Neural progenitor cell (in vitro differentiated cells): Measurements from ENCODE around the gene ENDOU. TPM values are rescaled to one million over a fixed set of nuclear protein-coding genes. Genes with fewer than 3 reads are reported as not detected.

Experiments used
- DNase-seq: peaks from one replicate; pipeline ENCODE4 v3.0.0-alpha.2; 2016; ENCODE audit warnings: low spot score
- H2AFZ ChIP-seq: fragments of 200-600 bp; sonication (generic); replicated peaks from 2 replicates; pipeline ENCODE4 v1.6.1; 2016; ENCODE audit warnings: antibody characterized with exemption
- H3F3A ChIP-seq: fragments of 200-600 bp; sonication (generic); 2 replicates; pipeline ENCODE4 v1.6.1; 2016; ENCODE audit warnings: antibody characterized with exemption, low read depth
- H3K27ac ChIP-seq: fragments of 200-600 bp; sonication (generic); 2 replicates; pipeline ENCODE4 v1.5.1; 2016; ENCODE audit warnings: mild to moderate bottlenecking
- H3K27me3 ChIP-seq: fragments of 200-600 bp; sonication (generic); 2 replicates; pipeline ENCODE4 v1.6.1; 2016; ENCODE audit warnings: mild to moderate bottlenecking, moderate library complexity
- H3K36me3 ChIP-seq: fragments of 200-600 bp; sonication (generic); 2 replicates; pipeline ENCODE4 v1.5.1; 2016
- H3K4me1 ChIP-seq: fragments of 200-600 bp; sonication (generic); 2 replicates; pipeline ENCODE4 v1.6.1; 2016; ENCODE audit warnings: mixed run types
- H3K4me2 ChIP-seq: fragments of 200-600 bp; sonication (generic); 2 replicates; pipeline ENCODE4 v1.6.1; 2016
- H3K4me3 ChIP-seq: fragments of 200-600 bp; sonication (generic); 2 replicates; pipeline ENCODE4 v1.5.1; 2016
- H3K79me2 ChIP-seq: fragments of 200-600 bp; sonication (generic); 2 replicates; pipeline ENCODE4 v1.6.1; 2016; ENCODE audit warnings: low read depth
- H3K9ac ChIP-seq: fragments of 200-600 bp; sonication (generic); 2 replicates; pipeline ENCODE4 v1.6.1; 2016
- H3K9me3 ChIP-seq: fragments of 200-600 bp; sonication (generic); 2 replicates; pipeline ENCODE4 v1.5.1; 2016; ENCODE audit warnings: low read depth
- H4K20me1 ChIP-seq: fragments of 200-600 bp; sonication (generic); 2 replicates; pipeline ENCODE4 v1.6.1; 2016; ENCODE audit warnings: low read depth
- H3K27ac Mint-ChIP-seq: 3 replicates; pipeline ENCODE4 v1.8.0; 2021; ENCODE audit warnings: mixed read lengths
- H3K27me3 Mint-ChIP-seq: 2 replicates; pipeline ENCODE4 v1.8.0; 2022; ENCODE audit warnings: low read depth, mild to moderate bottlenecking, inconsistent platforms, moderate library complexity, mixed read lengths; ENCODE audit not compliant: insufficient read depth
- H3K36me3 Mint-ChIP-seq: 3 replicates; pipeline ENCODE4 v1.8.0; 2021; ENCODE audit warnings: mixed read lengths
- H3K4me1 Mint-ChIP-seq: 3 replicates; pipeline ENCODE4 v1.8.0; 2021; ENCODE audit warnings: mixed read lengths
- H3K4me3 Mint-ChIP-seq: 3 replicates; pipeline ENCODE4 v1.8.0; 2021; ENCODE audit warnings: mild to moderate bottlenecking, moderate library complexity, mixed read lengths
- H3K9me3 Mint-ChIP-seq: 3 replicates; pipeline ENCODE4 v1.8.0; 2020; ENCODE audit warnings: mixed read lengths
- CTCF ChIP-seq: fragments of 200-600 bp; sonication (generic); IDR thresholded peaks from 2 replicates; pipeline ENCODE4 v1.5.1; 2017; ENCODE audit warnings: antibody characterized with exemption, mild to moderate bottlenecking
- EZH2 ChIP-seq: fragments of 200-600 bp; sonication (generic); IDR thresholded peaks from 2 replicates; pipeline ENCODE4 v1.6.1; 2017; ENCODE audit warnings: antibody characterized with exemption, mild to moderate bottlenecking, moderate library complexity
- EZH2phosphoT487 ChIP-seq: fragments of 200-600 bp; sonication (generic); IDR thresholded peaks from 2 replicates; pipeline ENCODE4 v1.6.1; 2017; ENCODE audit warnings: antibody characterized with exemption
- total RNA-seq: library from RNA; depleted of rRNA; stranded (reverse); fragments of >200 nt; gene quantifications from 2 replicates; pipeline ENCODE4 v1.2.3, GENCODE V29; 2015; ENCODE audit warnings: low replicate concordance

ENDOU gene
- total RNA-seq, 1 donor from 2014 or later, result not detected

DNA sequence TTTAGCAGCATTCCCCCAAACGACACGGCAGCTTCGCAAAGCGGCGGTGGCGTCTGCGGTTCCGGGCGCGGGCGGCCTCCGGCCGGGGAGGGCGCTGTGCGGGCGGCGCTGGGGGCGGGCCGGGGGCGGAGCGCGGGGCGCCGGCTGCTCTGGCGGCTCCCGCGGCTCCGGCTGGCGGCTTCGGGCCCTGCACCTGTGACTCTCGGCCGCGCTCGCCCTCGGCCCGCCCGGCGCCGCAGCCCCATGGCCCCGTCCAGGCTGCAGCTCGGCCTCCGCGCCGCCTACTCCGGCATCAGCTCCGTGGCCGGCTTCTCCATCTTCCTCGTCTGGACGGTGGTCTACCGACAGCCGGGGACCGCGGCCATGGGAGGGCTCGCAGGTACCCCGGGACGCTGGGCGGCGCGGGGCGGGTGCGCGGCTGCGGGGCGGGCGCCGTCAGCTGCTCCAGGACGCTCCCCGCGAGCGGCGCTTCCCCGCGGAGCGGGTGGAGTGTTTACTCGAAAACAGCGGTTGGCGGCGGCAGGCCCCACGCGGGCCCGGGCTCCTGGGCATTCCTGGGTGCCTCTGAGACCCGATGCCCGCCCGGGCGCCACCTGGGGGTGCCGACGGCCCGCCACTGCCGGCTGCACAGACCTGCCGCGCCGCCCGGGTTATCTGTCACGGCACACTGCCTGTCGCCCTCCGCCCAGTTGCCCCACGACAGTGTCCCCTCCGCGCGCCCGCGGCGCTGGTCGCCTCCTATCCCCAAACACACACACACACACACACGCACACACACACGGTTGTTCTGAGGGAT lies 48.0 kb upstream of the ENDOU start, which contains the start of gene SLC48A1:
TSS of gene SLC48A1 (plus strand) at position 177 of the 796 bp plus-strand sequence. CDS start at position 244, 67 bp downstream.
- H3K27ac Mint-ChIP-seq, result peak within 1 kb of the TSS; percentile 76
- no peaks in the 10 kb centered on the region for H3K36me3 Mint-ChIP-seq
- H3K9me3 Mint-ChIP-seq, result no peaks in the 10 kb centered on the region
- Histone ChIP-seq H3K27me3 (peaks cover 23% of the 10 kb centered on the region), H2AFZ (peak within 1 kb of the TSS; percentile 100), H4K20me1 (no peaks in the 10 kb centered on the region), H3K9me3 (no peaks in the 10 kb centered on the region), H3K4me1 (peaks cover 8% of the 10 kb centered on the region), H3F3A (peaks cover 27% of the 10 kb centered on the region), H3K36me3 (no peaks in the 10 kb centered on the region), H3K4me3 (peak within 1 kb of the TSS; percentile 100), H3K9ac (peak within 1 kb of the TSS; percentile 69), H3K27ac (no peak within 1 kb of the TSS), H3K4me2 (peak within 1 kb of the TSS; percentile 93), H3K79me2 (no peaks in the 10 kb centered on the region)
- peak within 1 kb of the TSS; percentile 93 for H3K4me3 Mint-ChIP-seq
- peak; percentile 93 for DNase-seq
- H3K27me3 Mint-ChIP-seq, result peaks cover 12% of the 10 kb centered on the region
- TF ChIP-seq EZH2 (no peak), CTCF (peak; percentile 32), EZH2phosphoT487 (no peak)
- H3K4me1 Mint-ChIP-seq, result peaks cover 29% of the 10 kb centered on the region

GRCh38 chr12:47772738-47773061 lies 47.4 kb upstream of the ENDOU start:
- H3F3A ChIP-seq, result peaks cover 27% of the 10 kb centered on the region
- no peak for TF ChIP-seq EZH2phosphoT487
- no peak for TF ChIP-seq CTCF
- no peak for TF ChIP-seq EZH2
- H4K20me1 ChIP-seq, result no peaks in the 10 kb centered on the region
- H3K9me3 ChIP-seq, result no peaks in the 10 kb centered on the region
- no peaks in the 10 kb centered on the region for H3K9me3 Mint-ChIP-seq
- no peak overlapping the region for H2AFZ ChIP-seq
- peaks cover 23% of the 10 kb centered on the region for H3K27me3 ChIP-seq
- H3K79me2 ChIP-seq, result no peaks in the 10 kb centered on the region
- H3K27me3 Mint-ChIP-seq, result peaks cover 9% of the 10 kb centered on the region
- H3K4me2 ChIP-seq, result peak overlapping the region; percentile 93
- H3K4me1 Mint-ChIP-seq, result peaks cover 26% of the 10 kb centered on the region
- H3K4me1 ChIP-seq, result peaks cover 7% of the 10 kb centered on the region
- H3K27ac Mint-ChIP-seq, result peak overlapping the region; percentile 76
- no peaks in the 10 kb centered on the region for H3K36me3 Mint-ChIP-seq
- peak overlapping the region; percentile 100 for H3K4me3 ChIP-seq
- DNase-seq, result no peak
- H3K27ac ChIP-seq, result no peak overlapping the region
- no peaks in the 10 kb centered on the region for H3K36me3 ChIP-seq
- H3K9ac ChIP-seq, result no peak overlapping the region
- H3K4me3 Mint-ChIP-seq, result peak overlapping the region; percentile 92

DNA sequence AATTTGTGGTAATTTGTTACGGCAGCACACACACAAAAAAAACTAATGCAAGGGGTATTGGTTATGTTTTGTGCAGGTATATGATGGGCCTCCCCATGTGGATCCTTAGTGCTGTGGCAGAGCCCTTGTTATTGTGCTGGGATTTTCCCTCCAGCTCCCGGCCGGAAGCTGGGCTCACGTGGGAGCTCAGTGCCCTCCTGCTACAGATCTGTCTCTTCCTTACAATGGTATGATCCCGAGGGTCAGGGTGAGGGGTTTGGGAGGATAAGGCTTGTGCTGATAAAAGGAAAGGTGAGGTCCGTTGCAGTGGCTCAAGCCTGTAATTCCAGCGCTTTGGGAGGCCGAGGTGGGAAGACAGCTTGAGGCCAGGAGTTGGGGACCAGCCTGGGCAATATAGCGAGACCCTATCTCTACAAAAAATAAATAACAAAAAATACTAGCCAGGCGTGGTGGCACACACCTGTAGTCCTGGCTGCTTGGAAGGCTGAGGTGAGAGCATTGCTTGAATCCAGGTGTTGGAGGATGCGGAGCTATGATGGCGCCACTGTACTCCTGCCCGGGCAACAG lies 46.9 kb upstream of the ENDOU start:
- Histone ChIP-seq H3K4me2 (peak overlapping the region; percentile 93), H4K20me1 (no peaks in the 10 kb centered on the region), H3K79me2 (no peaks in the 10 kb centered on the region), H3K4me3 (peak overlapping the region; percentile 100), H3K27me3 (peaks cover 23% of the 10 kb centered on the region), H3K27ac (no peak overlapping the region), H3K9me3 (no peaks in the 10 kb centered on the region), H3K9ac (no peak overlapping the region), H3K4me1 (peaks cover 7% of the 10 kb centered on the region), H3F3A (peaks cover 27% of the 10 kb centered on the region), H3K36me3 (no peaks in the 10 kb centered on the region), H2AFZ (no peak overlapping the region)
- Mint-ChIP-seq H3K27me3 (peaks cover 13% of the 10 kb centered on the region), H3K27ac (peak overlapping the region; percentile 76), H3K9me3 (no peaks in the 10 kb centered on the region), H3K4me3 (peak overlapping the region; percentile 92), H3K4me1 (peaks cover 28% of the 10 kb centered on the region), H3K36me3 (no peaks in the 10 kb centered on the region)
- no peak for TF ChIP-seq EZH2
- no peak for TF ChIP-seq CTCF
- no peak for TF ChIP-seq EZH2phosphoT487
- DNase-seq, result peak; percentile 20
